DND-41 (cell line): ENCODE measurements around the gene SMARCC1.

Experiments used
- ATAC-seq: fragments of 200-7000 bp; cut with Tn5 transposase; 3 replicates; pipeline ENCODE4 v1.9.1; 2021; ENCODE audit warnings: low read depth; ENCODE audit not compliant: insufficient read depth
- DNase-seq: peaks from one replicate; pipeline ENCODE4 v3.0.0-alpha.2; 2020
- H2AFZ ChIP-seq: 2 replicates; pipeline ENCODE4 v1.6.0; 2012; ENCODE audit warnings: low read depth, low read length
- H3K27ac ChIP-seq: 2 replicates; pipeline ENCODE4 v1.5.1; 2012; ENCODE audit warnings: low read length, inconsistent platforms
- H3K27me3 ChIP-seq: fragments of 200-600 bp; sonication (generic); 2 replicates; pipeline ENCODE4 v1.6.0; 2012; ENCODE audit warnings: low read length, mild to moderate bottlenecking, inconsistent platforms; ENCODE audit not compliant: insufficient read depth, poor library complexity
- H3K36me3 ChIP-seq: 2 replicates; pipeline ENCODE4 v1.5.1; 2012; ENCODE audit warnings: low read length, inconsistent platforms; ENCODE audit not compliant: insufficient read depth
- H3K4me1 ChIP-seq: 2 replicates; pipeline ENCODE4 v1.5.1; 2012; ENCODE audit warnings: mild to moderate bottlenecking, low read length; ENCODE audit not compliant: insufficient read depth
- H3K4me2 ChIP-seq: 2 replicates; pipeline ENCODE4 v1.6.0; 2012; ENCODE audit warnings: mild to moderate bottlenecking, moderate library complexity, low read length, inconsistent platforms; ENCODE audit not compliant: insufficient read depth
- H3K4me3 ChIP-seq, 2 experiments: fragments of 200-600 bp in 1 of 2; shearing (Covaris generic) in 1 of 2; 2 replicates each; pipeline ENCODE4 v1.5.1; 2012 to 2016; ENCODE audit warnings: inconsistent platforms in 2 of 2, low read length in 2 of 2, mild to moderate bottlenecking in 2 of 2, low read depth in 1 of 2, moderate library complexity in 1 of 2
- H3K79me2 ChIP-seq: 2 replicates; pipeline ENCODE4 v1.6.0; 2012; ENCODE audit warnings: low read length, inconsistent platforms; ENCODE audit not compliant: insufficient read depth
- H3K9ac ChIP-seq: 2 replicates; pipeline ENCODE4 v1.6.0; 2012; ENCODE audit warnings: low read depth, mild to moderate bottlenecking, inconsistent platforms, low read length, moderate library complexity
- H3K9me3 ChIP-seq: 2 replicates; pipeline ENCODE4 v1.5.1; 2012; ENCODE audit warnings: low read length, moderate library complexity, mild to moderate bottlenecking, inconsistent platforms; ENCODE audit not compliant: insufficient read depth, severe bottlenecking
- H4K20me1 ChIP-seq: 2 replicates; pipeline ENCODE4 v1.6.0; 2012; ENCODE audit warnings: low read length; ENCODE audit not compliant: insufficient read depth
- EZH2 ChIP-seq: IDR thresholded peaks from 3 replicates; pipeline ENCODE4 v1.6.1; 2012; ENCODE audit warnings: borderline replicate concordance, low read depth, mild to moderate bottlenecking, moderate library complexity, low read length, inconsistent platforms; ENCODE audit not compliant: severe bottlenecking
- TF ChIP-seq, protein P1 (sequence below): IDR thresholded peaks from 2 replicates; pipeline ENCODE4 v1.5.1; 2012; ENCODE audit warnings: borderline replicate concordance, low read length, moderate library complexity, mild to moderate bottlenecking; ENCODE audit not compliant: poor library complexity, severe bottlenecking; ENCODE audit errors: extremely low read depth

Gene SMARCC1

DNA sequence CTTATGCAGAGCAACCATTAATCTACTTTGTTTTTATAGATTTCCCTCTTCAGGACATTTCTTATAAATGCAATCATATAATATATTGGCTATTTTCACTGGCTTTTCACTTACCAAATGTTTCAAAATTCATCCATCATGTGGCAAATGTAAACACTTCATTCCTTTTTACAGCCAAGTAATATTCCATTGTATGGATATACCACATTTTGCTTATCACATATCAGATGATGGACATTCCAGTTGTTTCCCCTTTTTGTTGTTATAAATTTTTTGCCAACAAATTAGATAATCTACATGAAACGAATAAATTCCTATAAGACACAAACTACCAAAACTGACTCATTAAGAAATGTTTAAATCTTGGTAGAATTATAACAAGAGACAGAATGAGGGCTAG, 123.2 kb downstream of the SMARCC1 start:
- no peak overlapping the region for H3K27ac ChIP-seq
- H2AFZ ChIP-seq = no peak overlapping the region
- no peak overlapping the region for H3K9ac ChIP-seq
- no peaks in the 10 kb centered on the region for H3K4me1 ChIP-seq
- peaks cover 9% of the 10 kb centered on the region; the same call in 1 of the 2 replicates for H4K20me1 ChIP-seq
- DNase-seq = no peak
- H3K27me3 ChIP-seq = no peaks in the 10 kb centered on the region
- H3K4me3 ChIP-seq = no peak overlapping the region
- H3K9me3 ChIP-seq = no peaks in the 10 kb centered on the region
- TF ChIP-seq, protein P1, sequence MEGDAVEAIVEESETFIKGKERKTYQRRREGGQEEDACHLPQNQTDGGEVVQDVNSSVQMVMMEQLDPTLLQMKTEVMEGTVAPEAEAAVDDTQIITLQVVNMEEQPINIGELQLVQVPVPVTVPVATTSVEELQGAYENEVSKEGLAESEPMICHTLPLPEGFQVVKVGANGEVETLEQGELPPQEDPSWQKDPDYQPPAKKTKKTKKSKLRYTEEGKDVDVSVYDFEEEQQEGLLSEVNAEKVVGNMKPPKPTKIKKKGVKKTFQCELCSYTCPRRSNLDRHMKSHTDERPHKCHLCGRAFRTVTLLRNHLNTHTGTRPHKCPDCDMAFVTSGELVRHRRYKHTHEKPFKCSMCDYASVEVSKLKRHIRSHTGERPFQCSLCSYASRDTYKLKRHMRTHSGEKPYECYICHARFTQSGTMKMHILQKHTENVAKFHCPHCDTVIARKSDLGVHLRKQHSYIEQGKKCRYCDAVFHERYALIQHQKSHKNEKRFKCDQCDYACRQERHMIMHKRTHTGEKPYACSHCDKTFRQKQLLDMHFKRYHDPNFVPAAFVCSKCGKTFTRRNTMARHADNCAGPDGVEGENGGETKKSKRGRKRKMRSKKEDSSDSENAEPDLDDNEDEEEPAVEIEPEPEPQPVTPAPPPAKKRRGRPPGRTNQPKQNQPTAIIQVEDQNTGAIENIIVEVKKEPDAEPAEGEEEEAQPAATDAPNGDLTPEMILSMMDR = no peak
- no peak for TF ChIP-seq EZH2
- peaks cover 84% of the 10 kb centered on the region for H3K36me3 ChIP-seq
- no peak overlapping the region for H3K4me2 ChIP-seq
- ATAC-seq = no peak
- peaks cover 56% of the 10 kb centered on the region for H3K79me2 ChIP-seq

DNA sequence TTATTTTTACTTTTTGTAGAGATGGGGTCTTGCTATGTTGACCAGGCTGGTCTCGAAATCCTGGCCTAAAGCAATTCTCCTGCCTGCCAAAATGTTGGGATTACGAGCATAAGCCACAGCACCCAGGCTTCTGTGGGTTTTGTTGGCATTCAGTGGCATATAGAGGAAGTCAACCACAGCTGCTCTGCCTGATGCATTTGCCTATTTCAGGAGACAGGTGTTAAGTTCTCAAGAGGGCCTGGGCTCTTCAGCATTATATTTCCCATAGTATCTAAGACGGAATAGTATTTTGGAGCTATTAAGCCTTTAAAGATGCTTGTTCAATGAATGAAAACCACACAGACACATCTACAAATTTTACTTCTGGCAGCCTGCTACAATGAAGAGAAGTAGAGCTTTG, 129.6 kb downstream of the SMARCC1 start:
- no peak overlapping the region for H2AFZ ChIP-seq
- H3K9me3 ChIP-seq = no peaks in the 10 kb centered on the region
- peaks cover 62% of the 10 kb centered on the region for H3K79me2 ChIP-seq
- no peaks in the 10 kb centered on the region for H3K27me3 ChIP-seq
- no peak overlapping the region for H3K4me2 ChIP-seq
- no peak overlapping the region for H3K9ac ChIP-seq
- ATAC-seq = no peak
- H3K27ac ChIP-seq = no peak overlapping the region
- H4K20me1 ChIP-seq = peaks cover 15% of the 10 kb centered on the region; the same call in 1 of the 2 replicates
- no peak for TF ChIP-seq EZH2
- TF ChIP-seq, protein P1 = no peak
- DNase-seq = no peak
- no peaks in the 10 kb centered on the region for H3K4me1 ChIP-seq
- peaks cover 76% of the 10 kb centered on the region for H3K36me3 ChIP-seq
- no peak overlapping the region for H3K4me3 ChIP-seq

DNA sequence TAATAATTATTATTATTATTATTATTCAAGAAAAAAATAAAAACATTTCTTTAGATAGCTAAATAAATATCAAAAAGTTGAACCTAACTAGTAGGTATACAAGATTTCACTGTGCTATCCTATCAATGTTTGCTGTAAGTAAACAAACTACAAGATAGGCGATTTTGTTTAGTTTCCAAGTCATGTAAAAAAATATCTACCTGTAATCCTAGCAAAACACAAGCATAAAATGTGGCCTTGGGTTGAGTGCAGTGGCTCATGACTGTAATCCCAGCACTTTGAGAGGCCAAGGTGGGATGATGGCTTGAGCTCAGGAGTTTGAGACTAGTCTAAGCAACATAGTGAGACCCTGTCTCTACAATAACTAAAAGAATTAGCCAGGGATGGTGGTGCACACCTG, 131.4 kb downstream of the SMARCC1 start:
- H3K27ac ChIP-seq = no peak overlapping the region
- no peak overlapping the region for H3K4me2 ChIP-seq
- H3K36me3 ChIP-seq = peaks cover 77% of the 10 kb centered on the region
- no peak overlapping the region for H3K4me3 ChIP-seq
- ATAC-seq (no peak), DNase-seq (no peak)
- TF ChIP-seq, protein P1 = no peak
- TF ChIP-seq EZH2 = no peak
- H3K4me1 ChIP-seq = no peaks in the 10 kb centered on the region
- H3K79me2 ChIP-seq = peaks cover 57% of the 10 kb centered on the region
- no peaks in the 10 kb centered on the region for H3K9me3 ChIP-seq
- no peak overlapping the region for H3K9ac ChIP-seq
- no peaks in the 10 kb centered on the region for H3K27me3 ChIP-seq
- no peak overlapping the region for H2AFZ ChIP-seq
- H4K20me1 ChIP-seq = peaks cover 14% of the 10 kb centered on the region; the same call in 1 of the 2 replicates

DNA sequence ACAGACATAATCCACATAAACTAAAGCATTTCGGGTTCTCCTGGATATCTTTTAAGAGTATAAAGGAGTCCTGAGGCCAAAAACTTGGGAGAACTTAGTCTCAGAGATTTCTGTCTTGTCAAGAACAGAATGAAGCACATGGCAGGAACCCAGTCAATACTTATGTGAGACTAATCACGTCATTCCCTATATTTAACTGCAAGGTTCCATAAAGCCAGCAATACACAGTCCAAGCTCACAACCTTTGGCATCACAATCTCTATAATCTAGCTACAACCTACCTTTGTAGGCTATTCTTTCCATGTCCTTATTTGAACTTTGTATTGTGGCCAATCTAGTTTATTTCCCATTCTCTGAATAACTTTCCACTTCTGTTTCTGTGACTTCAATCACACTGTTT, 134.1 kb downstream of the SMARCC1 start:
- Histone ChIP-seq H3K9me3 (no peaks in the 10 kb centered on the region), H3K4me2 (no peak overlapping the region), H3K27ac (no peak overlapping the region), H3K9ac (no peak overlapping the region), H3K79me2 (peaks cover 57% of the 10 kb centered on the region), H3K4me1 (no peaks in the 10 kb centered on the region), H2AFZ (no peak overlapping the region), H3K36me3 (peaks cover 80% of the 10 kb centered on the region), H3K27me3 (no peaks in the 10 kb centered on the region), H4K20me1 (peaks cover 6% of the 10 kb centered on the region; the same call in 1 of the 2 replicates), H3K4me3 (no peak overlapping the region)
- ATAC-seq (no peak), DNase-seq (no peak)
- TF ChIP-seq, protein P1 = no peak
- TF ChIP-seq EZH2 = no peak
